Endothelial cell of umbilical vein (primary cell): Measurements from ENCODE around the gene SEL1L2. TPM values are rescaled to one million over a fixed set of nuclear protein-coding genes. Genes with fewer than 3 reads are reported as not detected.

Experiments
- BruUV-seq: library from RNA; stranded (reverse); fragments of 400-500 nt; replicated peaks from 2 replicates; lab custom pipeline; 2021; lab: Mats Ljungman, UMichigan
- CTCF ChIA-PET: fragments of 300-600, 350-600 bp; sonication (Branson Sonifier 250); formaldehyde crosslinking; loops from one replicate; lab custom pipeline; 2021; ENCODE audit warnings: antibody characterized with exemption, inconsistent platforms; lab: Charles Lee
- POLR2A ChIA-PET: fragments of 300-600, 350-600 bp; sonication (Branson Sonifier 250); formaldehyde crosslinking; loops from one replicate; lab custom pipeline; 2021; ENCODE audit warnings: antibody characterized with exemption, inconsistent platforms; lab: Charles Lee
- DNase-seq: peaks from one replicate; pipeline ENCODE4 v3.0.0-alpha.2; 2011; ENCODE audit warnings: low read depth, low spot score
- FAIRE-seq: peaks from 2 replicates; lab custom pipeline; 2011; peaks lifted over from hg19 to GRCh38; lab: Jason Lieb, UNC
- H2AFZ ChIP-seq: 2 replicates; pipeline ENCODE4 v1.6.0; 2012; ENCODE audit warnings: low read depth, low read length, control low read depth, inconsistent platforms
- H3K27ac ChIP-seq: 2 replicates; pipeline ENCODE4 v1.5.1; 2011; ENCODE audit warnings: low read depth, mild to moderate bottlenecking, control low read depth, low read length, moderate library complexity; ENCODE audit not compliant: insufficient read depth
- H3K27me3 ChIP-seq, 2 experiments: 2 replicates each; pipeline versions ENCODE4 v1.6.0 to v1.6.1; 2011; ENCODE audit warnings: low read length in 2 of 2, mixed read lengths in 1 of 2; ENCODE audit not compliant: control insufficient read depth in 2 of 2, insufficient read depth in 2 of 2
- H3K36me3 ChIP-seq, 2 experiments: 2 replicates in 1 of 2; 3 replicates in 1 of 2; pipeline ENCODE4 v1.5.1; 2011; ENCODE audit warnings: low read length in 2 of 2, mild to moderate bottlenecking in 1 of 2, moderate library complexity in 1 of 2; ENCODE audit not compliant: control insufficient read depth in 2 of 2, insufficient read depth in 2 of 2; ENCODE audit errors: extremely low read depth in 1 of 2
- H3K4me1 ChIP-seq: 3 replicates; pipeline ENCODE4 v1.5.1; 2011; ENCODE audit warnings: mild to moderate bottlenecking, low read length; ENCODE audit not compliant: control insufficient read depth, insufficient read depth; ENCODE audit errors: extremely low read depth
- H3K4me2 ChIP-seq: 2 replicates; pipeline ENCODE4 v1.6.1; 2011; ENCODE audit warnings: low read length, control low read depth, mixed read lengths; ENCODE audit not compliant: insufficient read depth
- H3K4me3 ChIP-seq, 3 experiments: fragments of 200-600 bp in 1 of 3; sonication (generic), shearing (Covaris generic) in 1 of 3; replicated peaks in 1 of 3; 2 replicates each; pipeline ENCODE4 v1.5.1; 2011 to 2016; ENCODE audit warnings: control low read depth in 3 of 3, low read length in 3 of 3, mild to moderate bottlenecking in 2 of 3, inconsistent platforms in 1 of 3, low read depth in 1 of 3, moderate library complexity in 1 of 3; ENCODE audit not compliant: insufficient read depth in 1 of 3
- H3K79me2 ChIP-seq: 2 replicates; pipeline ENCODE4 v1.6.0; 2012; ENCODE audit warnings: low read length, inconsistent platforms; ENCODE audit not compliant: control insufficient read depth, insufficient read depth
- H3K9ac ChIP-seq: replicated peaks from 2 replicates; pipeline ENCODE3; 2011; ENCODE audit warnings: low read length, control low read depth; ENCODE audit not compliant: insufficient read depth; ENCODE audit errors: extremely low read depth
- H3K9me1 ChIP-seq: replicated peaks from 3 replicates; pipeline ENCODE4 v1.6.0; 2011; ENCODE audit warnings: mild to moderate bottlenecking, low read length; ENCODE audit not compliant: control insufficient read depth, insufficient read depth; ENCODE audit errors: extremely low read depth
- H3K9me3 ChIP-seq: replicated peaks from 2 replicates; pipeline ENCODE4 v1.5.1; 2012; ENCODE audit warnings: low read length, inconsistent platforms; ENCODE audit not compliant: control insufficient read depth, insufficient read depth
- H4K20me1 ChIP-seq: replicated peaks from 2 replicates; pipeline ENCODE3; 2011; ENCODE audit warnings: mild to moderate bottlenecking, low read length; ENCODE audit not compliant: control insufficient read depth, insufficient read depth; ENCODE audit errors: extremely low read depth
- EZH2 ChIP-seq: IDR thresholded peaks from 2 replicates; pipeline ENCODE4 v1.6.1; 2012; ENCODE audit warnings: borderline replicate concordance, low read depth, mild to moderate bottlenecking, moderate library complexity, low read length, inconsistent platforms; ENCODE audit not compliant: severe bottlenecking
- FOS ChIP-seq: IDR thresholded peaks from 2 replicates; pipeline ENCODE4 v1.6.1; 2011; ENCODE audit warnings: mild to moderate bottlenecking, low read length, moderate library complexity, borderline replicate concordance; ENCODE audit not compliant: insufficient read depth
- GATA2 ChIP-seq: IDR thresholded peaks from 2 replicates; pipeline ENCODE4 v1.7.0; 2011; ENCODE audit warnings: low read depth, mild to moderate bottlenecking, moderate library complexity, mixed read lengths, low read length; ENCODE audit not compliant: insufficient read length, insufficient read depth
- JUN ChIP-seq: IDR thresholded peaks from 2 replicates; pipeline ENCODE4 v1.6.1; 2011; ENCODE audit warnings: borderline replicate concordance, low read depth; ENCODE audit not compliant: insufficient read length, insufficient read depth
- MYC ChIP-seq: IDR thresholded peaks from one replicate; pipeline ENCODE4 v1.6.1; 2011; ENCODE audit warnings: mild to moderate bottlenecking, low read depth, low read length
- POLR2A ChIP-seq: IDR thresholded peaks from 2 replicates; pipeline ENCODE4 v1.6.1; 2012; ENCODE audit warnings: low read depth, mild to moderate bottlenecking, control low read depth, low read length
- POLR2AphosphoS5 ChIP-seq: IDR thresholded peaks from 2 replicates; pipeline ENCODE4 v1.6.1; 2012; ENCODE audit warnings: low read depth, mild to moderate bottlenecking, control low read depth, low read length, moderate library complexity; ENCODE audit not compliant: insufficient read depth
- dilution Hi-C: fragments of 300-500 bp; cut with MboI; formaldehyde crosslinking; loops from one replicate; pipeline ENCODE4 v1.15.0; 2019; ENCODE audit warnings: low sequenced_read_pairs; ENCODE audit not compliant: extremely low pct_ligation_motif_present
- intact Hi-C: fragments of 100-400 bp; cut with micrococcal nuclease; formaldehyde crosslinking; loops from one replicate; pipeline ENCODE4 v1.10.0; 2022
- polyA plus RNA-seq, 4 experiments: library from polyadenylated mRNA; depleted of rRNA in 3 of 4; stranded (reverse) in 3 of 4; unstranded in 1 of 4; fragments of >200 nt; gene quantifications; 2 replicates each; pipeline versions ENCODE4 v1.2.1 to v1.2.3, GENCODE V29; 2011 to 2012; ENCODE audit warnings: missing spikeins in 1 of 4
- total RNA-seq: library from RNA; stranded (reverse); gene quantifications from 2 replicates; pipeline ENCODE4 v1.2.3, GENCODE V29; 2021
- TF ChIP-seq, protein P1 (sequence below), 2 donors: IDR thresholded peaks; 1 replicate in 1 of 2; 2 replicates in 1 of 2; pipeline ENCODE4 v1.5.1; 2011; ENCODE audit warnings: low read length in 2 of 2, mild to moderate bottlenecking in 2 of 2, moderate library complexity in 2 of 2, control low read depth in 1 of 2, inconsistent platforms in 1 of 2, low read depth in 1 of 2; ENCODE audit not compliant: insufficient read depth in 1 of 2; ENCODE audit errors: extremely low read depth in 1 of 2
- TF ChIP-seq, protein P2 (sequence below): IDR thresholded peaks from 2 replicates; pipeline ENCODE4 v1.6.1; 2011; ENCODE audit not compliant: insufficient read depth, insufficient read length

SEL1L2 gene
- total and polyA plus RNA-seq, 2 donors (not counting 3 experiments of a cell fraction or from before 2014, with no cell fraction given): not detected

DNA sequence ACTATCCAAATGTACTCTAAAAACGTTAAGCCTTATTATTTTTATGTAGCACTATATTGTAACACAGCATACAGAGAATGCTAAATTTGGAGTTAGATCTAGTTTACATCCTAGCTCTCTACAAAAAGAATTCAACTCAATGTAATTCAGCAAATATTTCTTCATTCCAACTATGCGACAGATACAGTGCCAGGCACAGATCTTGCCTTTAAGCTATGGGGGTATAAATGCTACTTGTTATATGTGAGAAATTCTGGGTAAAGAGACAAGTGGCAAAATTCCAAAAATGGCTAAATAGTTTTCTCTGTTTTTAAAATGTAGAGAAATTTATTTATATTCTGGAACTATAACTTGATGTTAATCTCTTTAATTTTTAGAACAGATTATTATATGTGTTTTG, 63.2 kb downstream of the SEL1L2 start:
- intact Hi-C loops: no loop called here
- H3K4me2 ChIP-seq: no peak overlapping the region
- BruUV-seq: no TSS peak
- H4K20me1 ChIP-seq: no peaks in the 10 kb centered on the region
- H3K36me3 ChIP-seq: no peaks in the 10 kb centered on the region
- DNase-seq (no peak), FAIRE-seq (no peak)
- no peaks in the 10 kb centered on the region for H3K9me1 ChIP-seq
- POLR2A ChIA-PET: no interaction called here
- dilution Hi-C loops: no loop called here
- no peak overlapping the region for H2AFZ ChIP-seq
- no peak overlapping the region for H3K9ac ChIP-seq
- no peaks in the 10 kb centered on the region for H3K4me1 ChIP-seq
- H3K9me3 ChIP-seq: no peaks in the 10 kb centered on the region
- H3K79me2 ChIP-seq: no peaks in the 10 kb centered on the region
- H3K27ac ChIP-seq: no peak overlapping the region
- TF ChIP-seq POLR2AphosphoS5: no peak
- no peak for TF ChIP-seq FOS
- TF ChIP-seq, protein P1, sequence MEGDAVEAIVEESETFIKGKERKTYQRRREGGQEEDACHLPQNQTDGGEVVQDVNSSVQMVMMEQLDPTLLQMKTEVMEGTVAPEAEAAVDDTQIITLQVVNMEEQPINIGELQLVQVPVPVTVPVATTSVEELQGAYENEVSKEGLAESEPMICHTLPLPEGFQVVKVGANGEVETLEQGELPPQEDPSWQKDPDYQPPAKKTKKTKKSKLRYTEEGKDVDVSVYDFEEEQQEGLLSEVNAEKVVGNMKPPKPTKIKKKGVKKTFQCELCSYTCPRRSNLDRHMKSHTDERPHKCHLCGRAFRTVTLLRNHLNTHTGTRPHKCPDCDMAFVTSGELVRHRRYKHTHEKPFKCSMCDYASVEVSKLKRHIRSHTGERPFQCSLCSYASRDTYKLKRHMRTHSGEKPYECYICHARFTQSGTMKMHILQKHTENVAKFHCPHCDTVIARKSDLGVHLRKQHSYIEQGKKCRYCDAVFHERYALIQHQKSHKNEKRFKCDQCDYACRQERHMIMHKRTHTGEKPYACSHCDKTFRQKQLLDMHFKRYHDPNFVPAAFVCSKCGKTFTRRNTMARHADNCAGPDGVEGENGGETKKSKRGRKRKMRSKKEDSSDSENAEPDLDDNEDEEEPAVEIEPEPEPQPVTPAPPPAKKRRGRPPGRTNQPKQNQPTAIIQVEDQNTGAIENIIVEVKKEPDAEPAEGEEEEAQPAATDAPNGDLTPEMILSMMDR (IDR thresholded peaks at IDR 0.05; ENCODE audit: extremely low read depth in 1 of 2, insufficient read depth in 1 of 2, low read depth in 1 of 2, low read length in 2 of 2): no peak
- TF ChIP-seq, protein P2, sequence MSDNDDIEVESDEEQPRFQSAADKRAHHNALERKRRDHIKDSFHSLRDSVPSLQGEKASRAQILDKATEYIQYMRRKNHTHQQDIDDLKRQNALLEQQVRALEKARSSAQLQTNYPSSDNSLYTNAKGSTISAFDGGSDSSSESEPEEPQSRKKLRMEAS: no peak
- no peak for TF ChIP-seq POLR2A
- TF ChIP-seq MYC: no peak
- no peak for TF ChIP-seq GATA2
- H3K4me3 ChIP-seq: no peak overlapping the region
- no peaks in the 10 kb centered on the region for H3K27me3 ChIP-seq
- CTCF ChIA-PET: no interaction called here

GRCh38 chr20:13922241-13922640, 68.2 kb downstream of the SEL1L2 start:
- Histone ChIP-seq H3K9me1 (no peaks in the 10 kb centered on the region), H3K4me1 (no peaks in the 10 kb centered on the region), H4K20me1 (no peaks in the 10 kb centered on the region), H3K36me3 (no peaks in the 10 kb centered on the region), H2AFZ (no peak overlapping the region), H3K27ac (no peak overlapping the region), H3K9me3 (no peaks in the 10 kb centered on the region), H3K4me3 (no peak overlapping the region), H3K79me2 (no peaks in the 10 kb centered on the region), H3K4me2 (no peak overlapping the region), H3K9ac (no peak overlapping the region), H3K27me3 (no peaks in the 10 kb centered on the region)
- dilution Hi-C loops (no loop called here), intact Hi-C loops (no loop called here)
- ChIA-PET POLR2A (no interaction called here), CTCF (no interaction called here)
- no peak for FAIRE-seq
- no peak for TF ChIP-seq POLR2A
- no peak for TF ChIP-seq FOS
- TF ChIP-seq, protein P1 (IDR thresholded peaks at IDR 0.05; ENCODE audit: extremely low read depth in 1 of 2, insufficient read depth in 1 of 2, low read depth in 1 of 2, low read length in 2 of 2): no peak
- TF ChIP-seq, protein P2: no peak
- no peak for TF ChIP-seq EZH2
- no peak for TF ChIP-seq GATA2
- TF ChIP-seq MYC: no peak
- TF ChIP-seq POLR2AphosphoS5: no peak
- no peak for TF ChIP-seq JUN
- DNase-seq: no peak
- BruUV-seq: no TSS peak
